BJ (cell line): Measurements from ENCODE around the gene HIVEP1. TPM values are rescaled to one million over a fixed set of nuclear protein-coding genes. Genes with fewer than 3 reads are reported as not detected.

ENCODE experiments used
- CTCF ChIA-PET: fragments of 350-600 bp; formaldehyde crosslinking; extraction: SDS; loops from one replicate; lab custom pipeline; 2021; ENCODE audit warnings: antibody characterized with exemption, inconsistent platforms; lab: Yijun Ruan, JAX
- POLR2A ChIA-PET: fragments of 300-600 bp; sonication (Branson Sonifier 250); formaldehyde crosslinking; extraction: SDS; loops from one replicate; lab custom pipeline; 2021; ENCODE audit warnings: antibody characterized with exemption; lab: Charles Lee
- DNase-seq: peaks from one replicate; pipeline ENCODE4 v3.0.0-alpha.2; 2011; ENCODE audit warnings: low read depth
- H3K27me3 ChIP-seq: 2 replicates; pipeline ENCODE4 v1.6.0; 2011; ENCODE audit warnings: low read length; ENCODE audit not compliant: control insufficient read depth, insufficient read depth
- H3K36me3 ChIP-seq: 2 replicates; pipeline ENCODE4 v1.5.1; 2011; ENCODE audit warnings: low read length; ENCODE audit not compliant: control insufficient read depth, insufficient read depth
- H3K4me3 ChIP-seq: 2 replicates; pipeline ENCODE4 v1.5.1; 2011; ENCODE audit warnings: low read depth, mild to moderate bottlenecking, control low read depth, low read length
- polyA plus RNA-seq: library from polyadenylated mRNA; depleted of rRNA; stranded (reverse); fragments of >200 nt; gene quantifications from 2 replicates; pipeline ENCODE4 v1.2.3, GENCODE V29; 2011
- TF ChIP-seq, protein P1 (sequence below): IDR thresholded peaks from 2 replicates; pipeline ENCODE4 v1.5.1; 2011; ENCODE audit warnings: low read depth, mild to moderate bottlenecking, control low read depth, inconsistent platforms, low read length, moderate library complexity; ENCODE audit not compliant: insufficient read depth

Gene HIVEP1
- polyA plus RNA-seq, 1 experiment = 17.1 TPM

DNA sequence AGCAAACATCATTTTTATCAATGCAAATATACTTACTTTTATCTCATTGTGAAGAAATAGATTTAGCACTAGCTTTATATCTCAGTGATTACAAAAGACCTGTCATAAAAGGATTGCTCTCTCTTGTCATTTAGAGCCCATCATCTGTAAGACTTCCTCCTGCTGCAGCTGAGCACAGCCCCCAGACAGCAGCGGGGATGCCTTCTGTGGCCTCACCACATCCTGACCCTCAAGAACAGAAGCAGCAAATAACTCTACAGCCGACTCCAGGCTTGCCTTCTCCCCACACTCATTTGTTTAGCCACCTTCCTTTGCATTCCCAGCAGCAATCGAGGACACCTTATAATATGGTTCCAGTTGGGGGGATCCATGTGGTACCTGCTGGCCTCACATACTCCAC is 151.0 kb downstream of the HIVEP1 start:
- TF ChIP-seq, protein P1, sequence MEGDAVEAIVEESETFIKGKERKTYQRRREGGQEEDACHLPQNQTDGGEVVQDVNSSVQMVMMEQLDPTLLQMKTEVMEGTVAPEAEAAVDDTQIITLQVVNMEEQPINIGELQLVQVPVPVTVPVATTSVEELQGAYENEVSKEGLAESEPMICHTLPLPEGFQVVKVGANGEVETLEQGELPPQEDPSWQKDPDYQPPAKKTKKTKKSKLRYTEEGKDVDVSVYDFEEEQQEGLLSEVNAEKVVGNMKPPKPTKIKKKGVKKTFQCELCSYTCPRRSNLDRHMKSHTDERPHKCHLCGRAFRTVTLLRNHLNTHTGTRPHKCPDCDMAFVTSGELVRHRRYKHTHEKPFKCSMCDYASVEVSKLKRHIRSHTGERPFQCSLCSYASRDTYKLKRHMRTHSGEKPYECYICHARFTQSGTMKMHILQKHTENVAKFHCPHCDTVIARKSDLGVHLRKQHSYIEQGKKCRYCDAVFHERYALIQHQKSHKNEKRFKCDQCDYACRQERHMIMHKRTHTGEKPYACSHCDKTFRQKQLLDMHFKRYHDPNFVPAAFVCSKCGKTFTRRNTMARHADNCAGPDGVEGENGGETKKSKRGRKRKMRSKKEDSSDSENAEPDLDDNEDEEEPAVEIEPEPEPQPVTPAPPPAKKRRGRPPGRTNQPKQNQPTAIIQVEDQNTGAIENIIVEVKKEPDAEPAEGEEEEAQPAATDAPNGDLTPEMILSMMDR = no peak
- CTCF ChIA-PET = interaction anchor here (1.3 kb wide), 1 partner anchor 70 kb away, joined by 3 read pairs; no protein-coding TSS in a partner anchor

DNA sequence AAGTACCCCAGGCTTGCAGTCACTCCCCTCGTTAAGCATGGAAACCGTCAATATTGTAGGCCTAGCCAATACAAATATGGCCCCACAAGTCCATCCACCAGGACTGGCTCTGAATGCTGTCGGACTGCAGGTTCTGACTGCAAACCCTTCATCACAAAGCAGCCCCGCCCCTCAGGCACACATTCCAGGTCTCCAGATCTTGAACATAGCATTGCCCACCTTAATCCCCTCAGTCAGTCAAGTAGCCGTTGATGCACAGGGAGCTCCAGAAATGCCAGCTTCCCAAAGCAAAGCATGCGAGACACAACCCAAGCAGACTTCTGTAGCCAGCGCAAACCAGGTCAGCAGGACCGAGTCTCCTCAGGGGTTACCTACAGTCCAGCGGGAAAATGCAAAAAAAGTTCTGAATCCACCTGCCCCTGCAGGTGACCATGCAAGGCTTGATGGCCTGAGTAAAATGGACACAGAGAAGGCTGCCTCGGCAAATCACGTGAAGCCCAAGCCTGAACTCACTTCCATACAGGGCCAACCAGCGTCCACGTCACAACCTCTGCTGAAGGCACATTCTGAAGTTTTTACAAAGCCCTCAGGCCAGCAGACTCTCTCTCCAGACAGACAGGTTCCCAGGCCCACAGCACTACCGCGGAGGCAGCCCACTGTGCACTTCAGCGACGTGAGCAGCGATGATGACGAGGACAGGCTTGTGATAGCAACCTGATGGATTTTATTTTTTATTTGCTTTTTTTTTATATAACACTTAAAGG is 151.8 kb downstream of the HIVEP1 start:
- TF ChIP-seq, protein P1 = no peak
- no peaks in the 10 kb centered on the region for H3K27me3 ChIP-seq
- ChIA-PET CTCF (no interaction called here), POLR2A (no interaction called here)
- no peak for DNase-seq
- H3K36me3 ChIP-seq = peaks cover 9% of the 10 kb centered on the region
- H3K4me3 ChIP-seq = no peak overlapping the region

More for the DNA sequence above, 151.0 kb downstream of the HIVEP1 start:
- Histone ChIP-seq H3K27me3 (no peaks in the 10 kb centered on the region), H3K4me3 (no peak overlapping the region), H3K36me3 (peaks cover 9% of the 10 kb centered on the region)
- POLR2A ChIA-PET = no interaction called here
- DNase-seq = no peak

DNA sequence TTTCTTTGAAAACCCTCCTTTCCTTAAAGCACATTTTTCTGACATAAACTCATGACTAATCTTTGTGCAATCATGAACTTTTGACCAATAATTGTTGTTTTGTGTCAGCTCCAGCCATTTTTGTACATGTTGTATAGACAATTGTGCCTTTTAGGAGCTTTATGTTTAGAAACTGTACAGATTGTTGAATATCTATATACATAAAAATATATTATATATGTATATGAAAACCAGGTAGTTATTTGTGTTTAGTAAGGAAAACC is 152.3 kb downstream of the HIVEP1 start:
- CTCF ChIA-PET = no interaction called here

DNA sequence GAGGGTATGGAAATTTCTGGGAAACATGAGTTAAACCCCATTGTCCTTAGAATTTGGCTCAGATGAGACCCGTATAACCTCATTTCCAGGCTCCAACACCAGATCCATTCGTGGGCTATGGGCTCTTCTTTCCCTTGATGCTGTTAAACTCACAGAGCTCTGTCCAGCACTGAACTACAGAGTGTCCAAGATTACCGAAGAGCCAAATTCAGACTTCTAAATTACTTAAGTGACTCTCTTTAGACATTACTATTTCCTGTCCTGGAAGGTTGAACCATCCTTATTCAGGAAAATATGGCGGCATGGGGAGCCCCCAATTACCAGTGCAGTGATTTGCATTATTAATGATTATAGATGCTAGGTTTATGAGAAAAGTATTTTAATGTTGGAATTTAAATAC is 153.2 kb downstream of the HIVEP1 start:
- no peak overlapping the region for H3K4me3 ChIP-seq
- TF ChIP-seq, protein P1 = no peak
- POLR2A ChIA-PET = no interaction called here
- CTCF ChIA-PET = interaction anchor here (0.8 kb wide), 1 partner anchor 9 kb away, joined by 3 read pairs; no protein-coding TSS in a partner anchor
- H3K36me3 ChIP-seq = peaks cover 9% of the 10 kb centered on the region
- DNase-seq = no peak
- no peaks in the 10 kb centered on the region for H3K27me3 ChIP-seq

More for the DNA sequence above, 152.3 kb downstream of the HIVEP1 start:
- TF ChIP-seq, protein P1 = no peak
- POLR2A ChIA-PET = no interaction called here
- no peak for DNase-seq
- no peaks in the 10 kb centered on the region for H3K27me3 ChIP-seq
- H3K36me3 ChIP-seq = peaks cover 9% of the 10 kb centered on the region
- H3K4me3 ChIP-seq = no peak overlapping the region

DNA sequence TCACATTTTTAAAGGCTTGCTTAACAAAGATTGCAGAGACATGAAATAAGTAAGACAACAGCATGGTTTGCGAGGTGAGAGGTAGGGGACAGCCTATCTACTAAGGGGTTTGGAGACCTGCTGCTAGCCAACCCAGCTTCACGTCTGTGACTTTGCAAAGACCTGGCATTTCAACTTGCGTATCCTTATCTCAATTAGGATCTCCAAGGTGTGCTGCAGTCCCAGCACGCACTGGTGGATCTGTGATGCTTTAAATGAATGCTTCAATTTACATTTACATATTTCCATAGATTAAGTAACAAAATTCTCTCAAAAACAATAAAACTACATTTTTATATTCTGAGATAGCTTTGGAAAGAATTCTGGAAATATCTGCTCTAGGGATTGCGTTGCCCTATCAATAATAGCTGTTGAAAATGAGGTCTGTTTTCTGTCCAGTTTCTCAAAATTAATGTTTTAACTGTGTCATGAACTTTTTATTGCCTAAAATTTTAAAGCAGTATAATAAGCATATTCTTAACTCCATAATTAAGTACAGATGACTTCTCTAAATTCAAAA is 153.7 kb downstream of the HIVEP1 start:
- no peaks in the 10 kb centered on the region for H3K27me3 ChIP-seq
- DNase-seq = no peak
- H3K4me3 ChIP-seq = no peak overlapping the region
- TF ChIP-seq, protein P1 = no peak
- peaks cover 9% of the 10 kb centered on the region for H3K36me3 ChIP-seq
- ChIA-PET CTCF (interaction anchor here (0.8 kb wide), 1 partner anchor 8 kb away, joined by 3 read pairs; no protein-coding TSS in a partner anchor), POLR2A (no interaction called here)
